Psoas muscle (tissue), 8 donors: ENCODE results near the gene CHD2. TPM values are rescaled to one million over a fixed set of nuclear protein-coding genes. Genes with fewer than 3 reads are reported as not detected.

Experiments
- ATAC-seq, 4 donors: fragments of 200-7000 bp; cut with Tn5 transposase; one replicate each; pipeline ENCODE4 v1.9.1; 2020; ENCODE audit warnings: moderate library complexity in 3 of 4, mild to moderate bottlenecking in 2 of 4
- DNase-seq, 2 donors: peaks; one replicate each; pipeline ENCODE4 v3.0.0-alpha.2; 2020
- H3K27ac ChIP-seq: fragments of 200-600 bp; one replicate; pipeline ENCODE4 v1.8.0; 2022
- H3K27me3 ChIP-seq, 3 donors: fragments of 200-600 bp in 1 of 3; one replicate each; pipeline versions ENCODE4 v1.6.1 to v1.8.0; 2013 to 2022; ENCODE audit warnings: low read length in 2 of 3, mild to moderate bottlenecking in 2 of 3, moderate library complexity in 1 of 3; ENCODE audit not compliant: insufficient read depth in 3 of 3
- H3K36me3 ChIP-seq, 2 donors: fragments of 200-600 bp in 1 of 2; one replicate each; pipeline versions ENCODE4 v1.6.1 to v1.8.0; 2013 to 2022; ENCODE audit warnings: low read depth in 1 of 2, mild to moderate bottlenecking in 1 of 2, moderate library complexity in 1 of 2; ENCODE audit not compliant: insufficient read depth in 1 of 2
- H3K4me1 ChIP-seq: fragments of 200-600 bp; one replicate; pipeline ENCODE4 v1.8.0; 2022
- H3K4me3 ChIP-seq: fragments of 200-600 bp; one replicate; pipeline ENCODE4 v1.8.0; 2022; ENCODE audit warnings: mild to moderate bottlenecking
- H3K9me3 ChIP-seq: fragments of 200-600 bp; one replicate; pipeline ENCODE4 v1.8.0; 2022
- CTCF ChIP-seq: fragments of 200-600 bp; IDR thresholded peaks from one replicate; pipeline ENCODE4 v1.8.0; 2022; ENCODE audit warnings: antibody characterized with exemption
- WGBS, 3 donors: extraction: QIAGEN DNeasy Blood & Tissue Kit; methylation state at CpG; one replicate each; pipeline versions ENCODE4 v1.1.6 to v1.1.7; 2013; 5-methylcytosine and 5-hydroxymethylcytosine counted together
- intact Hi-C, 2 donors: fragments of 100-400 bp; cut with DNase I; formaldehyde crosslinking; loops; one replicate each; pipeline versions ENCODE4 v1.11.0 to v1.14.2; 2022
- polyA plus RNA-seq, 3 donors: library from polyadenylated mRNA; stranded (reverse); fragments of 200-250 nt; gene quantifications; one replicate each; pipeline ENCODE4 v1.2.3, GENCODE V29; 2013
- total RNA-seq, 4 donors: library from RNA; stranded (reverse); fragmentation: NEBNext Ultra II Directional in 2 of 4; extraction: Animal tissue kit (Norgen Biotek cat#: 25700) in 2 of 4; gene quantifications; one replicate each; pipeline versions ENCODE4 v1.2.1 to v1.2.4, GENCODE V29; 2021 to 2023
- donor health status: healthy with polysubstance abuse.
- donor health status: DM: no; HTN: no; CAD: no; lungs with moderate emphysema.
- donor health status: Bipolar disorder and iron deficiency.
- donor health status: healthy.
- donor health status: DM: yes; HTN: yes; CAD: no.
- donor health status: DM: no; HTN: no; CAD: no.
- donor health status: DM: no; HTN: no; CAD: no.
- donor health status: DM: yes; HTN: yes; CAD: no.

CHD2 gene
- total and polyA plus RNA-seq, 7 donors = 11.1 to 53.0 (median 40.9) TPM

- peak overlapping the region; percentile 47 for H3K4me3 ChIP-seq
- peaks cover 92% of the 10 kb centered on the region for H3K4me1 ChIP-seq
- TF ChIP-seq CTCF = no peak
- no peaks in the 10 kb centered on the region for H3K9me3 ChIP-seq
- H3K27me3 ChIP-seq = no peaks in the 10 kb centered on the region
- intact Hi-C loops = no loop called here
- WGBS, 3 donors = 75 to 84% (median 76%) methylated on average over 4 of the region's 4 CpGs
- H3K27ac ChIP-seq = peak overlapping the region; percentile 95
- no peak for DNase-seq
- peaks cover 0 to 20% of the 10 kb centered on the region in 2 donors for H3K36me3 ChIP-seq
- ATAC-seq = peak; percentile 47 to 56 (median 53)
Measured at GRCh38 chr15:92921215-92922131, 21.3 kb downstream of the CHD2 start.

GRCh38 chr15:92922418-92923002, 22.4 kb downstream of the CHD2 start:
- TF ChIP-seq CTCF = no peak
- no peaks in the 10 kb centered on the region for H3K27me3 ChIP-seq
- peak overlapping the region; percentile 47 for H3K4me3 ChIP-seq
- H3K36me3 ChIP-seq = peaks cover 0 to 31% of the 10 kb centered on the region in 2 donors
- peak overlapping the region; percentile 95 for H3K27ac ChIP-seq
- ATAC-seq = no peak
- 61 to 76% (median 62%) methylated on average over 5 of the region's 5 CpGs for WGBS, 3 donors
- DNase-seq = no peak
- peaks cover 86% of the 10 kb centered on the region for H3K4me1 ChIP-seq
- intact Hi-C loops = no loop called here
- H3K9me3 ChIP-seq = no peaks in the 10 kb centered on the region

- peaks cover 4 to 48% of the 10 kb centered on the region in 2 donors for H3K36me3 ChIP-seq
- ATAC-seq = no peak
- H3K9me3 ChIP-seq = no peaks in the 10 kb centered on the region
- peak overlapping the region; percentile 2 for H3K4me3 ChIP-seq
- intact Hi-C loops = no loop called here
- WGBS, 3 donors = 17 to 57% (median 25%) methylated on average over 7 of the region's 7 CpGs
- H3K27ac ChIP-seq = peak overlapping the region; percentile 95
- no peak for DNase-seq
- H3K27me3 ChIP-seq = no peaks in the 10 kb centered on the region
- H3K4me1 ChIP-seq = peaks cover 84% of the 10 kb centered on the region
- TF ChIP-seq CTCF = no peak
Measured at GRCh38 chr15:92924216-92924615, 24.1 kb downstream of the CHD2 start.

- no peak for TF ChIP-seq CTCF
- peaks cover 85% of the 10 kb centered on the region for H3K4me1 ChIP-seq
- intact Hi-C loops = no loop called here
- no peaks in the 10 kb centered on the region for H3K27me3 ChIP-seq
- peaks cover 4 to 60% of the 10 kb centered on the region in 2 donors for H3K36me3 ChIP-seq
- WGBS, 3 donors = 92 to 96% (median 94%) methylated on average over 2 of the region's 2 CpGs
- ATAC-seq = no peak
- H3K27ac ChIP-seq = peak overlapping the region; percentile 95
- H3K4me3 ChIP-seq = no peak overlapping the region
- DNase-seq = no peak
- H3K9me3 ChIP-seq = no peaks in the 10 kb centered on the region
Measured at GRCh38 chr15:92925454-92925853, 25.3 kb downstream of the CHD2 start.
